Activated T-cell treated with anti-CD3 and anti-CD28 coated beads, Interleukin-2, amount 50 U/mL, for 48 hours (primary cell): ENCODE measurements around the gene MYO9B.
"Not testable (repeated sequence)": the region's sequence is repeated elsewhere in the genome, so short reads cannot be mapped to it uniquely, and the experiment has no call there.

Experiments used
- DNase-seq, 2 experiments: peaks; one replicate each; pipeline ENCODE4 v3.0.0-alpha.2; 2020

Gene MYO9B

GRCh38 chr19:17091758-17092333 is 16.3 kb downstream of the MYO9B start:
- DNase-seq: no peak

GRCh38 chr19:17092696-17093095 is 17.1 kb downstream of the MYO9B start:
- DNase-seq: no peak

- DNase-seq: not testable (repeated sequence)
Measured at GRCh38 chr19:17094694-17095093, 19.1 kb downstream of the MYO9B start.

- no peak for DNase-seq
Measured at GRCh38 chr19:17095141-17095919, 19.8 kb downstream of the MYO9B start.

- no peak for DNase-seq
Measured at GRCh38 chr19:17097593-17098126, 22.1 kb downstream of the MYO9B start.

GRCh38 chr19:17098326-17098725 is 22.7 kb downstream of the MYO9B start:
- DNase-seq: no peak

GRCh38 chr19:17101686-17102628 is 26.4 kb downstream of the MYO9B start:
- DNase-seq: no peak

GRCh38 chr19:17103177-17103576 is 27.6 kb downstream of the MYO9B start:
- DNase-seq: peak; percentile 42 to 50

GRCh38 chr19:17104679-17105078 is 29.1 kb downstream of the MYO9B start:
- DNase-seq: no peak

GRCh38 chr19:17105556-17105955 is 30.0 kb downstream of the MYO9B start:
- DNase-seq: no peak

GRCh38 chr19:17106964-17107363 is 31.4 kb downstream of the MYO9B start:
- DNase-seq: not testable (repeated sequence)

GRCh38 chr19:17107546-17108452 is 32.2 kb downstream of the MYO9B start:
- DNase-seq: peak; percentile 33 to 38

GRCh38 chr19:17108453-17108784 is 32.8 kb downstream of the MYO9B start:
- no peak for DNase-seq

GRCh38 chr19:17109300-17109699 is 33.7 kb downstream of the MYO9B start:
- no peak for DNase-seq

- peak; percentile 30 to 31 for DNase-seq
Measured at GRCh38 chr19:17109962-17110598, 34.5 kb downstream of the MYO9B start.

GRCh38 chr19:17110599-17110966 is 35.0 kb downstream of the MYO9B start:
- DNase-seq: no peak

GRCh38 chr19:17111766-17112165 is 36.2 kb downstream of the MYO9B start:
- no peak for DNase-seq

- DNase-seq: no peak
Measured at GRCh38 chr19:17112271-17112670, 36.7 kb downstream of the MYO9B start.

- DNase-seq: no peak
Measured at GRCh38 chr19:17112700-17113099, 37.1 kb downstream of the MYO9B start.

- no peak for DNase-seq
Measured at GRCh38 chr19:17113127-17113785, 37.7 kb downstream of the MYO9B start.

- DNase-seq: no peak
Measured at GRCh38 chr19:17114414-17114831, 38.8 kb downstream of the MYO9B start.
